GM19438 (cell line): ENCODE results near the gene NUBPL.
"Not testable (repeated sequence)": the region's sequence is repeated elsewhere in the genome, so short reads cannot be mapped to it uniquely, and the experiment has no call there.

Source experiments
- ATAC-seq: cut with Tn5 transposase; IDR thresholded peaks from one replicate; pipeline ENCODE4 v1.9.1; 2021; ENCODE audit warnings: low read depth; ENCODE audit not compliant: unreplicated experiment

Gene NUBPL

DNA sequence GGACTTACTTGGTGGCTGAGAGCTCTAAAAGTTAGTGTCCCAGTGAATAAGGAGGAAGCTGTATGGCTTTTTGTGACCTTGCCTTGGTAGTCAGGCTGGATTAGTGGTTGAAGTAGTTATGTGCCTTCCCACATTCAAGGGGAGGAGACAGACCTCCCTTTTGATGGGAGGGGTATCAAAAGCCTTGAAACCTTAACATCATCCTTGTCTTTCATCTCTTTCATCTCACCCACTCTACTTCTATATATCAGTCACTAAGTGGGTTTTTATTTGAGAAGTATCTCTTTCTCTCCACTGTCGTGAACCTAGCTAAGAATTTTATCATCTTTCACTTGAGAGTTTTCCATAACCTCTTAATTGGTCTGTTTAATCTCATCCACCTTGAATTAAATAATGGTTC lies 15.7 kb downstream of the NUBPL start:
- ATAC-seq: no peak

DNA sequence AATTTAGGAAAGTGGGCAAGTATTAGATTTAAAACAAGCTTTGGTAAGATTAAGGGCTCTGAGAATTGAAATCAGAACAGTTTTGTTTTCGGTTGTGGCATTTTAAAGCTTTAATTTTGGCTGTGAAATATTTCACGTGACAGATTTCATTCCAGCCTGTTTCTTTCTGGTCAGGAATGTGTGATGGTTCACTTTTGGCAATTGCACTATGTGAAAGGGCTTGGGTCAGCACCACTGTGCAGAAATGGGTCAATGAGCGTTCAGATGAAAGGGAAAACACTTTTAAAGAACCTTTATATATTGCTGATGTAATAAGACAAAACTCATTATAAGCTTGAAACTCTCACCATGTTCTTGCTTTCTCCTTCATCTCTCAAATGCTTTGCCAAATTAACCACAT lies 17.1 kb downstream of the NUBPL start:
- no peak for ATAC-seq

DNA sequence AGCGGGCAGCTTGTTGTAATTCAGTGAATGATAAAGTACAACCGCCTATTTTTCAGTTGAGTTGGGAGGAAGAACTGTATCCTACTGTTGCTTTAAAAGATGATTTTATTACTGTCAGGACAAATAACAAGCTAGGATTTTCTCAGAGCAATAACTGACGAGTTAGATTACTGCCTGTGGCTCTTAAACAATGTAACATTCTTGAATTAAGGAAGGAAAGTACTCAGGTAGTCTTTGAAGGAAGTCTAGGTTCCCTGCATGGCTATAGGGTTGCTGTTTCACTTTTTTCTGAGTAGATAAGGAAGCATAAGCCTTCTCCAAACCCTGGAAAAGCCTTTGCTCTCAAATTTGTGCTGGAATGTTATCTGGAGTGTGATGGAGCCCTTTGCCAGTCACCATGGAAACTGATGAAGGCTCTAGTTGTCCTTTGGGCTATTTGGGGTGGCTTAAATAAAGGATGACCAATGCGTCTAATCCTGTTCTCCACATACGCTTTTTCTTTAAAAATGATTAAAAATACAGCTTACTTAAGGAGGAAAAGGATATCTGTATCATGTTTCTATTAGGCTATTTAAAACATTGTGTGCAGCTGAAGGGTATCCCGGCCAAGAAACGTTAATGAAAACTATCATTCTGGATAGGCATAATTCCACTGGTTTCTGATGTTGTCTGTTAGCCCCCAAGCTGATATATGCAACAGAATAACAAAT lies 17.7 kb downstream of the NUBPL start:
- no peak for ATAC-seq

DNA sequence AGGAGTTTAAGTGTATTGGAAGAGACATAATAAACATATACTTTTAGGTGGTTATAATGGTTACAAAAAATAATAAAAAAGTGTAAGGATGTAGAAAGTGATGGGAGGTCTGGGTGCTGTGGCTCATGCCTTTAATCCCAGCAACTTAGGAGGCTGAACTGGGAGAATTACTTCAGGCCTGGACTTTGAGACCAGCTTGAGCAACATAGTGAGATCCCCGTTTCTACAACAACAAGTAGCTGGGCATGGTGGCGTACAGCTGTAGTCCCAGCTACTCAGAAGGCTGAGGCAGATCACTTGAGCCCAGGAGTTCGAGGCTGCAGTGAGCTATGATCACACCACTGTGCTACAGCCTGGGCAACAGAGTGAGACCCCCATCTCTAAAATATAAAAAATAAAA lies 19.0 kb downstream of the NUBPL start:
- no peak for ATAC-seq

DNA sequence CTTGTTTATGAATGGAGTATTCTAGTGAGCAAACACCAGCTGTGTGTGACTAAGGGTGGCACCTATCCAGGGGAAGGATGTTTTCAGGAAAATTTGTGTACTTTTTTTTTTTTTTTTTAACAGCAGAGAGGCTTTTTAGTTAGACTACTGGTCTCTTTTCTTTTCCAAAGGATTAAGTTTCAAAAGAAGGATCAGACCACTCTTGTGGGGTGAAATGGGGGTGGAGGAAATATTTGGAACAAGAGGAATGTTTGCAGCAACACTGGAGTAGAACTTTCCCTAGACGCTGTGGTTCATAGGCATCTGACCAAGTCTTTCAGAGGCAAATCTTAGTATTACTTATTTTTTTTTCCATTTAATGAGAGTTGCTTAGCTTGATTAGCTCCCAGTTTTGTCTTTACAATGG lies 21.1 kb downstream of the NUBPL start:
- no peak for ATAC-seq

DNA sequence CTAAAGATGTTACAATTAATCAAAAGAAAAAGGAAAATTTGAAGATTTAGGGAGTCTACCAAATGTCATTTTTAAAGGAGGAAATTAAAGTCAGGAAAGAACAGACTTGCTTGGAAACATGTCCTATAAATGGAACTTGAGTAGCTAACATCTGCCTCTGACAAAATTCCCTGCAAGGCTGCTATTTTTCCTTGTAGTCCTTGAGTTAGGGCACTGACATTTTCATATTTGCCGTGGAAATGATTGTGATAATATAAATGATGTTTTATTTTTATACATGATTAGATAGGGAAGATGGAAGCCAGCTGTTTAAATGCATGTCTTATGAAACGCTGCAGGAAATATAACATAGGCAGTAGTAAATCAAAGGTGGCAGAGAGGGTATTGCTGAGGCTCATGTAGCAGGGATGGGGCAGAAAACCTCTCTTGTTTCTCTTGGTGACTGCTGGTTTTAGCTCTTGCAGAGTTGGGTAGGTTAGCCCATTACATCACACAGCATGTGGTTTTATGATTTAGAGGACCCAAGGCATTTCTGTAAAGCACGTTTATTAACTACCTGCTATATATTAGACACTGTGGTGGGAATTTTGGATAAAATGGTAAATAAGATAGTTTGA lies 21.7 kb downstream of the NUBPL start:
- ATAC-seq: no peak

DNA sequence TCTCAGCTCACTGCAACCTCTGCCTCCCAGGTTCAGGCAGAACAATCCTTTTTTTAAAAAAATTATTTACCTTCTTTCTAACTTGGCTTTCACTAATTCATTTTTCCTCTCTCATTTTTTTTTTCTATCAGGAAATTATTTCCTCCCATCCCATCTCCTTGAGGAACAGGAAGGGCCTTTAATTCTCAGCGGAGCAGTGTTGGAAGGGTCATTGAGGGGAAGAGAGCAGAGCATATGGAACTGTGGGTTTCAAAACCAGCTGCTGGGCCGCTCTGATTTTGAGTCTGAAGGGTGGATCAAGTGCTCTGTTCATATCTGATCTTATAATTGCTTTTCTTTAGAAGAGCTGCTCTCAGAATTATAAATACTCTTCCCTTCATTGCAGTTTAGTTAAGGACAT lies 29.0 kb downstream of the NUBPL start:
- ATAC-seq: no peak

DNA sequence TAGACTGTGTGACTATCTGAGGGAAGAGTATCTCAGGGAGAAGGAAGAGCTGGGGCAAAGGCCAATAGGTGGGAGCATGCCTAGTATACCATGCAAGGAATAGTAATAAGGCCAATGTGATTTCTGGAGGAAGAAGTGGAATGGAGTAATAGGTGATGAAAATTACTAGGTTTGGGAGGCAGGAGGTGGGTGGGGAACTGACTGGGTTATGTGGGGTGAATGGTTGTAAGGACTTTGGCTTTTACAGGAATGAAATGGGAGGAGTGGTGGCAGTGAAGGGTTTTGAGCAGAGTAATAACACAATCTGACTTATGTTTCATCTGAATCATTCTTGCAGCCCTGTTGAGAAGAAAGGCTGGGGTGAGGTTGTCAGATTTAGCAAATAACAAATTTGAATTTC lies 30.9 kb downstream of the NUBPL start:
- no peak for ATAC-seq

DNA sequence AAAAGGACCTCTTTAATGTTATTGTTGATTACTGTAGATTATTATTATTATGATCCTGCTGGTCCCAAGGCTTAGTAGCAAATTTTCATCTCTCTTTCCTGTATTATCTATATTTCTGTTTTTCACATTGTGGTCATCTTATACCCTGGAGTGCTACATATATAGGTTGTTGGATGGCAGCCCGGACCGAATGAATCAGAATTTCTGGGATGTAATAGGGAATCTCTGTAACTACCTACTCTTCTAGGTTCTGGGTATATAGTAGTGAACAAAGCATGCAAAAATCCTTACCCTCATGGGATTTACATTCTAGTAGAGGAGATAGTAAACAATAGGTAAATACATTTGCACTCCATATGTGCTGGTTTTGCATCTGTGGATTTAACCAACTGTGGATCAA lies 31.4 kb downstream of the NUBPL start:
- no peak for ATAC-seq

DNA sequence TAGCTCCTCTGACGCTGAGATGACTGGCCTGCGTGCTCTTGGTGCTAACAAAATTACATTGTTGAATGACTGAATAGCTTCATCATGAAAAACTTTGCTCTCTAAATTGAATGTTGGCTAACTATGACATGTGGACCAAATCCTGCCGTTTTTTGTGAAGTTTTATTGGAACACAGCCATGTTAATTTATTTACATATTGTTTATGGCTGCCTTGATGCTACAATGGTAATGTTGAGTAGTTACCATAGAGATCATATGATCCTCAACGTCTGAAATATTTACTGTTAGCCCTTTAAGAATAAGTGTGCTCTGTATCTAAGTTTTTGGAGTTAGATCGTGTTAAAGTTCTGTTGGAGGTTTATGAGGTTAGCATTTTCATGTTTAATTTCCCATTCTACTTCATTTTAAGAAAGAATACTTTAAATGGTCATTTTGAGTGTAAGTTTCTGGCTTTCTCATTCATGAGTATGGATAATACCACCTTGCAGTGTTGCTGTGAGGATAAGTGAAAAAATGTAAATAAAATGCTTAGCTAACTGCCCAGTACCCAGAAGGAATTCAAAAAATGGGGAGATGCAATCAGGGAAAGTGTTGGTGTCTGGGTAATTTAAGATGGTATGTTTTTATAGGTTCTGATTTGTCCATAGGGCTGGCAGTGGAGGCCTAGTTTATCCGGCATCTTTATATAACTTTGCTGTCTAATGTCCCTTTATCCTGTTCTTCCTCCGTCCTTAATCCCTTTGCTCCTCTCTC lies 35.3 kb downstream of the NUBPL start:
- ATAC-seq: no peak

DNA sequence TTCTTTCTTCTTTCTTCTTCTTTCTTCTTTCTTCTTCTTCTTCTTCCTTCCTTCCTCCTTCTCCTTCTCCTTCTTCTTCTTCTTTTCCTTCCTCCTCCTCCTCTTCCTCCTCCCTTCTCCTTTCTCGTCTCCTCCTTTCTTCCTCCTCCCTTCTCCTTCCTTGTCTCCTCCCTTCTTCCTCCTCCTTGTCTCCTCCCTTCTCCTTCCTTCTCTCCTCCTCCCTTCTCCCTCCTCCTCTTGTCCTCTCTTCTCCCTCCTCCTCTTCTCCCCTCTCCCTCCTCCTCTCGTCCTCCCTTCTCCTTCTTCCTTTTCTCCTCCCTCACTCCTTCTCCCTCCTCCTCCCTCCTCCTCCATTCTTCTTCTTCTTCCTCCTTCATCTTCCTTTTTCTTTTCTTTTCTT lies 44.5 kb downstream of the NUBPL start:
- no peak for ATAC-seq

DNA sequence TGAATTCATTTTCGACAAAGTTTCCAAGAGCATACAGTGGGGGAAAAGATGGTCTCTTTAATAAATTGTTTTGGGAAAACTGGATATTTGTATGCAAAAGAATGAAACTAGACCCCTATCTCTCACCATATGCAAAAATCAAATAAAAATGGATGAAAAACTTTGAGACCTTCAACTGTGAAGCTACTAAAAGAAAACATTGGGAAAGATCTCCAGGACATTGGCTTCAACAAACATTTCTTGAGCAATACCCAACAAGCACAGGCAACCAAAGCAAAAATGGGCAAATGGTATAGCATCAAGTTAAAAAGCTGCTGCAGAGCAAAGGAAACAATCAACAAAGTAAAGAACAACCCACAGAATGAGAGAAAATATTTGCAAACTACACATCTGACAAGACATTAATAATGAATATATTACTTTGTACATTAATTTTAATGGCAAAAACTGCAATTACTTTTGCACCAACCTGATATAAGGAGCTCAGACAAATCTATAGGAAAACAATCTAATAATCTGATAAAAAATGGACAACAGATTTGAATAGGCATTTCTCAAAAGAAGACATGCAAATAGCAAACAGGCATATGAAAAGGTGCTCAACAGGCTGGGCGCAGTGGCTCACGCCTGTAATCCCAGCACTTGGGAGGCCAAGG lies 50.7 kb downstream of the NUBPL start:
- ATAC-seq: no peak

DNA sequence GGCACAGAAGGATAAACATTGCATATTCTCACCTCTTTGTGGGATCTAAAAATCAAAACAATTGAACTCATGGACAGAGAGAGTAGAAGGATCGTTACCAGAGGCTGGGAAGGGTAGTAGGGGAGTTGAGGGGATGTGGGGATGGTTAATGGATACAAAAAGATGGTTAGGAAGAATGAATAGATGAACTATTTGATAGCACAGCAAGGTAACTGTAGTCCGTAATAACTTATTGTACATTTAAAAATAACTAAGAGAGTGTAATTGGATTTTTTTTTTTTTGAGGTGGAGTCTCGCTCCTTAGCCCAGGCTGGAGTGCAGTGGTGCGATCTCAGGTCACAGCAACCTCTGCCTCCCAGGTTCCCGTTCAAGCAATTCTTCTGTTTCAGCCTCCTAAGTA lies 52.0 kb downstream of the NUBPL start:
- no peak for ATAC-seq

DNA sequence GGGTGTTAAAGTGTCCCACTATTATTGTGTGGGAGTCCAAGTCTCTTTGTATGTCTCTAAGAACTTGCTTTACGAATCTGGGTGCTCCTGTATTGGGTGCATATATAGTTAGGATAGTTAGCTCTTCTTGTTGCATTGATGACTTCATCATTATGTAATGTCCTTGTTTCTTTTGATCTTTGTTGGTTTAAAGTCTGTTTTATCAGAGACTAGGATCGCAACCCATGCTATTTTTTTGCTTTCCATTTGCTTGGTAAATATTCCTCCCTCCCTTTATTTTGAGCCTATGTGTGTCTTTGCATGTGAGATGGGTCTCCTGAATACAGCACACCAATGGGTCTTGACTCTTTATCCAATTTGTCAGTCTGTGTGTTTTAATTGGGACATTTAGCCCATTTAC lies 57.7 kb downstream of the NUBPL start:
- not testable (repeated sequence) for ATAC-seq

DNA sequence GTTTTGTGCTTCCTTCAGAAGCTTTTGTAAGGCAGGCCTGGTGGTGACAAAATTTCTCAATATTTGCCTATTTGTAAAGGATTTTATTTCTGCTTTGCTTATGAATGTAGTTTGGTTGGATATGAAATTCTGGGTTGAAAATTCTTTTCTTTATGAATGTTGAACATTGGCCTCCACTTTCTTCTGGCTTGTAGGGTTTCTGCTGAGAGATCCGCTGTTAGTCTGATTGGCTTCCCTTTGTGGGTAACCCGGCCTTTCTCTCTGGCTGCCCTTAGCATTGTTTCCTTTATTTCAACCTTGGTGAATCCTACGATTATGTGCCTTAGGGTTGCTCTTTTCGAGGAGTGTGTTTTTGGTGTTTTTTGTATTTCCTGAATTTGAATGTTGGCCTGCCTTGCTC lies 58.2 kb downstream of the NUBPL start:
- ATAC-seq: no peak

DNA sequence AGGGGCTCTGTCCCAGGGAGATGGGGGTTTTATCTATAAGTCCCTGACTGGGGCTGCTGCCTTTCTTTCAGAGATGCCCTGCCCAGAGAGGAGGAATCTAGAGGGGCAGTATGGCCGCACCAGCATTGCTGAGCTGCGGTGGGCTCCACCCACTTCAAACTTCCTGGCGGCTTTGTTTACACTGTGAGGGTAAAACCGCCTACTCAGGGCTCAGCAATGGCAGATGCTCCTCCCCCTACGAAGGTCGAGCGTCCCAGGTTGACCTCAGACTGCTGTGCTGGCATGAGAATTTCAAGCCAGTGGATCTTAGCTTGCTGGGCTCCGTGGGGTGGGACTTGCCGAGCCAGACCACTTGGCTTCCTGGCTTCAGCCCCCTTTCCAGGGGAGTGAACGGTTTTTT lies 59.7 kb downstream of the NUBPL start:
- not testable (repeated sequence) for ATAC-seq

DNA sequence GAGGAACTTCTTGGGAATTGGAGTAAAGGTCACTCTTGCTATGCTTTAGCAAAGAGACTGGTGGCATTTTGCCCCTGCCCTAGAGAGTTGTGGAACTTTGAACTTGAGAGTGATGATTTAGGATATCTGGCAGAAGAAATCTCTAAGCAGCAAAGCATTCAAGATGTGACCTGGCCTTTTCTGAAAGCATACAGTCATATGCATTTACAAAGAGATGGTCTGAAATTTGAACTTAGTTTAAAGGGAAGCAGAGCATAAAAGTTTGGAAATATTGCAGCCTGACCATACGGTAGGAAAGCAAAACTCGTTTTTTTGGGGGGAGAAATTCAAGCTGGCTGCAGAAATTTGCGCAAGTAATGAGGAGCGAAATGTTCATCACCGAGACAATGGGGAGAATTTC lies 60.9 kb downstream of the NUBPL start:
- no peak for ATAC-seq

DNA sequence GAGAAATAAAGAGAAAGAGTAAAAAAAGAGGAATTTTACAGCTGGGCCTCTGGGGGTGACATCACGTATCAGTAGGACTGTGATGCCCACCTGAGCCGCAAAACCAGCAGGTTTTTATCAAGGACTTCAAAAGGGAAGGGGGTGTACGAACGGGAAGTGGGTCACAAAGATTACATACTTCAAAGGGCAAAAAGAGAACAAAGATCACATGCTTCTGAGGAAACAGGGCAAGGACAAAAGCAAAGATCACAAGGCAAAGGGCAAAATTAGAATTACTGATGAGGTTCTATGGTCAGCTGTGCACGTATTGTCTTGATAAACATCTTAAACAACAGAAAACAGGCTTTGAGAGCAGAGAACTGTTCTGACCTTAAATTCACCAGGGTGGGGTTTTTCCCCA lies 91.7 kb downstream of the NUBPL start:
- not testable (repeated sequence) for ATAC-seq

DNA sequence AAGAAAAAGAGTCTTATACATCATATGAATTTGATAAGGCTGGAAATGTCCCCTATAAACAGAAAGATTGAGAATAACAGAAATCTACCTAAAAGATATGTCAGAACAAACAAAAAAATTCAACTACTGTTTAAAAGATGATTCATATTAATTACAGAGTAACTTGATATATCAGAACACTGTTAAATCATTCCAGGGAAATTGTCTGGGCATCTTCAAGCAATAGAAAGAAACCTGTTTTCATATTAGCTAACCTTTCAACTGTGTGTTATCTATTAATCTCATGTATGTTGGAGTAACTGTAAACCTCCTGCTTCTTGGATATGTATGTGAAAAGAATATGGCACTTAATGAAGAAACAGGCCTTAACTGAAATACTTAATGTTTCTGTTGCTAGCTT lies 96.7 kb downstream of the NUBPL start:
- no peak for ATAC-seq

DNA sequence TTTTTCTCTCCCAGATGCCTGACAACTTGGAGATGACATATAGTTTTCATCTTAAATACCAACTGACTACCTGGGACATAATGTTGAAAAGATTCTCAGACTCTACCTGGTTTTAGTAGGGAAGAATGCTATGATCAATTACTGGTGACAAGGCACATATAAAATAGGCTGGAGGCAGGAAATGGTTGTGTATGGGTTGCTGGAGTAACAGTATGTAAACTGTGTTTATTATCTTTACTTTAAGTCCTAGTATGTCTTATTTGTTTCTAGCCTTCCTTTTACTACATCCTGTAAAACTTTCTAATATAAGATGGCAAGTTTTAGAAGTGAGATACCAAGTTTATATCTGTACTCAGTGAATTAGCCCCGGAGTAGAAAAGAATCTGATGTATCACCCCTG lies 98.1 kb downstream of the NUBPL start:
- no peak for ATAC-seq

DNA sequence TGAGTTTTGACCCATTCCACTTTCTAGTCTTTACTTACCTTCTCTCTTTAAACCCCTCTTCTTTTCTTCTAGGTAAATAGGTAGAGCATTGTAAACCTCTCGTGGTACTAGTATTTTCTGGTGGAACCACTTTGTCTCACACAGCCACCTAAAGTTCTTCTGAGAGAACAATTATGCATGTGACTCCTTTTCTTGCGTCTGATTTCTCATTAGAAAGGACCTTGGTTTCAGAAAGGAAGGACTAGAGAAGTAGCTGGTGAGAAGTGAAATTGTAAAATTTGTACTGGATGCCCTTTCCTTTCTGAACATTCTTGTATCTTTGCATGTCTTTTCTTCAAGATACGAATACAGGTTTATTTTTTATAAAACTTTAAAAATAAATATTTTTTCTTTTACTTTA lies 99.0 kb downstream of the NUBPL start:
- no peak for ATAC-seq
